ENCODE data around the gene STKLD1. TPM values are rescaled to one million over a fixed set of nuclear protein-coding genes. Genes with fewer than 3 reads are reported as not detected.

The STKLD1 gene
- total RNA-seq, 1 experiment from 2014 or later, result 0.17 TPM

DNA sequence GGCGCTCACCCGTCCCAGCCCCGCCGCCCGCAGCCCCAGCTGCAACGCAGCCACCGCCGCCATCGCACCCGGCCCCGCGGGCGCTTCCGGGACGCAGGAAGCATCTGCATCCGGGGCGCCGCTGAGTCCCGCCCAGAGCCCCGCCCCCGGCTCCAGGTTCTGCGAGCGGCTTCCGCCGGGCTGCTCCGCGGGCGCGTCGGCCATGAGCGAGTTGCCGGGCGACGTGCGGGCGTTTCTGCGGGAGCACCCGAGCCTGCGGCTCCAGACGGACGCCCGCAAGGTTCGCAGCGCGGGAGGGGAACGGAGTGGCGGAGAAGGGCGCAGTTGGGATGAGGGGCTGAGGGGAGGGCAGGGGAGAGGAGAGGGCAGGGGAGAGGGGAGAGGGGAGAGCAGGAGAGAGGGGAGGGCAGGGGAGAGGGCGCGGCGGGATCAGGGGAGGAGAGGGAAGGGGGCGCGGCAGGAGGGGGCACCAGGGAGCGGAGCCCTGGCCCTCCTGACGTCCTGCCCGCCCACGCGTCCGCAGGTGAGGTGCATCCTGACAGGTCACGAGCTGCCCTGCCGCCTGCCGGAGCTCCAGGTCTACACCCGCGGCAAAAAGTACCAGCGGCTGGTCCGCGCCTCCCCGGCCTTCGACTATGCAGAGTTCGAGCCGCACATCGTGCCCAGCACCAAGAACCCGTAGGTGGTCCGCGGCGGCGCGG lies 19.6 kb upstream of the STKLD1 start, which contains the start of the genes SURF1 and SURF2:
Gene SURF1, minus strand, starts transcription at position 97 of the 701 bp plus-strand sequence. Its CDS starts 34 bp downstream, at position 63.
Gene SURF2, plus strand, starts transcription at position 160 of the 701 bp plus-strand sequence. Its CDS starts 43 bp downstream, at position 203.
- in situ Hi-C loops (cut with HindIII; ENCODE audit: low pct_unique_long_range_greater_than_20kb, low sequenced_read_pairs), result no loop called here
- peak; percentile 41 for DNase-seq (ENCODE audit: low read depth)

DNA sequence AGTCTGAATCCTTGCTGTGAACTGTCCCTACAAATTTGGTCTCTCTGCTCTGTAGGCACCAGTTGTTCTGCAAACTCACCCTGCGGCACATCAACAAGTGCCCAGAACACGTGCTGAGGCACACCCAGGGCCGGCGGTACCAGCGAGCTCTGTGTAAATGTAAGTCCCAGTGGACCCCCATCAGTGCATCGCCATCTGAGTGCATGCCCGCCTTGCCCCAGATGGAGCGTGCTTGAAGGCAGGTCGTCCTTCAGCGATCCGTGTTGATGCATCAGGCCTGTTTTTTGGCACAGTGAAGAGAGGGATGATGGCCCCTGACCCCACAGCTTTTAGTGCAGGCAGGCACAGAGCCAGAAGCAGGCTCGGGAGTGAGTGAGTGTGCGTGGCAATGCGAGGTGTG lies 18.5 kb upstream of the STKLD1 start:
- in situ Hi-C loops (cut with HindIII; ENCODE audit: low pct_unique_long_range_greater_than_20kb, low sequenced_read_pairs), result no loop called here
- DNase-seq (ENCODE audit: low read depth), result no peak

DNA sequence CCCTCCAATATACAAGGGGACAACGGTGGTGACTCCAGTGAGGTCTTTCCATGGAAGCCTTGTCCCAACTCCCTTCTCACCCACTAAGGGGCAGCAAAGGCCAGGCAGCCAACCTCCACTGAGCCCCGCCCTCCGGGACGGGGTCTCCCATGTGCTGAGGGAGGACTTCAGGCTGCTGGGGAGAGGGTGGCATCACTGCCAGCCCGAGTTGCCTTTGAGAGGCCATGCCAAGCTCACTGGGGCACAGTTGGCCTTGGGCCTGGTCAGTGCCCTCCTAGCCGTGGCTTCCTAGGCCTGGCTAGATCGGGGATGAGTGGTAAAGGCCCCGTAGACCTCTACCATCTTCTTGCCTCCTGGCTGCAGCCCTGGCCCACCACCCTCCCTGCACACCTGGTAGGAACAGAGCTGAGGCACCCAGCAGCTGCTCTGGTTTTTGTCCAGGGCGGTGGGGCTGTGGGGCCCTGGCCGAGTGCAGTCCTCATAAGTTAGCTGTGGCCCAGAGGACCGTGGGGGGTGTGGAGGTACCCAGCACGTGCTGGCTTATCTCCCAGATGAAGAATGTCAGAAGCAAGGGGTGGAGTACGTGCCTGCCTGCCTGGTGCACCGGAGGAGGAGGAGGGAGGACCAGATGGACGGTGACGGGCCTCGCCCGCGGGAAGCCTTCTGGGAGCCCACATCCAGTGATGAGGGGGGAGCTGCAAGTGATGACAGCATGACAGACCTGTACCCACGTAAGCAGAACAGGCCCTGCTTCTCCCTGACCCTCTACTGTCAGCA lies 16.6 kb upstream of the STKLD1 start:
- in situ Hi-C loops (cut with HindIII; ENCODE audit: low pct_unique_long_range_greater_than_20kb, low sequenced_read_pairs), result no loop called here

GRCh38 chr9:133360400-133361393 lies 15.5 kb upstream of the STKLD1 start:
- in situ Hi-C loops (cut with HindIII; ENCODE audit: low pct_unique_long_range_greater_than_20kb, low sequenced_read_pairs), result no loop called here
- DNase-seq (ENCODE audit: low read depth), result no peak

More for the DNA sequence above, 16.6 kb upstream of the STKLD1 start:
- DNase-seq (ENCODE audit: low read depth), result no peak

- in situ Hi-C loops (cut with HindIII; ENCODE audit: low pct_unique_long_range_greater_than_20kb, low sequenced_read_pairs), result no loop called here
- no peak for DNase-seq (ENCODE audit: low read depth)
These were observed 14.6 kb upstream of the STKLD1 start for GRCh38 chr9:133361507-133362092.

GRCh38 chr9:133362359-133363044 lies 13.7 kb upstream of the STKLD1 start:
- in situ Hi-C loops (cut with HindIII; ENCODE audit: low pct_unique_long_range_greater_than_20kb, low sequenced_read_pairs), result no loop called here
- no peak for DNase-seq (ENCODE audit: low read depth)

DNA sequence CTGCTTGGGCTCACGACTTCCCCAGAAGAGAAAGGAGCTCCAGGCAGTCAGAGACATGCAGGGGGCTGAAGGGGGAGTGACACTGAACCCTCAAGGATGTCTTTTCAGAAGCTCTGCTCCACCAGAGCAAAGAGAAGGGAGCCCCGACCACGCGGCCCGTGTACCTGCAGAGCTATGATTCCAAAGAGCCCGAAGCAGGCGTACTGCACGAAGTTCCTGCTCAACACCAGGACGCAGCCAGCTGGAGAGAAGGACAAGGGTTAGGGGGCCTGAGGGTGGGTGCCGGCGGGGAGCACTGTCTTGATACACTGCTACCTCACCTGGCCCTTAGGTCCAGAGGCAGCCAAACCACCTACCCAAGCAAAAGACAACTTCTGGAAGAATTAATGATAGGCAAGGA lies 9.7 kb upstream of the STKLD1 start:
- in situ Hi-C loops (cut with HindIII; ENCODE audit: low pct_unique_long_range_greater_than_20kb, low sequenced_read_pairs), result no loop called here
- no peak for DNase-seq (ENCODE audit: low read depth)

GRCh38 chr9:133367221-133367620 lies 8.9 kb upstream of the STKLD1 start:
- in situ Hi-C loops (cut with HindIII; ENCODE audit: low pct_unique_long_range_greater_than_20kb, low sequenced_read_pairs), result no loop called here
- DNase-seq (ENCODE audit: low read depth), result no peak

DNA sequence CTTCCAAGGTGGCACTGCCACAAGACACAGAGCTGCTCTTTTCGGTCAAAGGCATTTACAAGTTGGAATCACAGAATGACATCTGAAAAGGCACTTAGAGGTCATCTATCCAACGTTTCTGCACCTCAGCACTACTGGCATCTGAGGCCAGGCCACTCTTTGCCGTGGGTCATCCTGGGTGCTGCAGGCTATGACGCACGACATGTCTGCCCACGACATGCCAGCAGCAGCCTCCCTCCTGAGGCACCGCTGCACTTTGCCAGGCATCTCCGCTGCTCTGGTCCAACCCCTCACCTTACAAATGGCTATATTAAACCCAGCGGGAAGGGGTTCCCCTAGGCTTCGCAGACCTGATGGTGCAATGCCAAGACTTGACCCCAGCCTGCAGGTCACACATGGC lies 8.4 kb upstream of the STKLD1 start:
- no peak for DNase-seq (ENCODE audit: low read depth)
- in situ Hi-C loops (cut with HindIII; ENCODE audit: low pct_unique_long_range_greater_than_20kb, low sequenced_read_pairs), result no loop called here

DNA sequence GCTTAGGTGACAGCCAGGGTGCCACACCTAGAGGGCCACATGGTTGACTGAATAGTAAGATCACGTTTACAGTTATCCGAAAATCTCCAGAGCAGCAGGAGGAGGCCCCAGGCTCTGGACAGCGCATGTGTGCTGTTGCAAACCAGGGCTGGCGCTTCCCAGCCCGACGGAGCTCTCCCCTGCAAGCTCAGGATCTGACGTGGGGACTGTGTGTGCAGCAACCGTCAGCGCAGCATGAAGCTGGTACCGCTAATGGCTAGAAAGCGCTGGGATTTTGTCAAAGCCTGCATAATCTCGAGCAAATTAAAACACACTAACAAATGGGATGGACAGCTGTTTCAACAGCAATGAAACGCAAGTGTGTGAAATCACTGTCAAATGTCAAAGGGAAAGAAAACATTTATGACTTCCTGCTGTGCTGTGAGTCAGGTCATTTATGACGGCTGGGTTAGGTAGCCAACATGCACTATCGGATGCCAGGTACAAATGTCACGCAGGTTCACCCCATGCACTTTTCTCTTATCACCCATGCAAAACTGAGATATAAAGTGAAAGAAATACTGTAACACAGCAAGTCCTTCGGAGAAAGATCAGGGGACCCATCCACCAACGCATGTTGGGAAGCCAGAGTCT lies 7.8 kb upstream of the STKLD1 start:
- in situ Hi-C loops (cut with HindIII; ENCODE audit: low pct_unique_long_range_greater_than_20kb, low sequenced_read_pairs), result no loop called here
- DNase-seq (ENCODE audit: low read depth), result no peak

DNA sequence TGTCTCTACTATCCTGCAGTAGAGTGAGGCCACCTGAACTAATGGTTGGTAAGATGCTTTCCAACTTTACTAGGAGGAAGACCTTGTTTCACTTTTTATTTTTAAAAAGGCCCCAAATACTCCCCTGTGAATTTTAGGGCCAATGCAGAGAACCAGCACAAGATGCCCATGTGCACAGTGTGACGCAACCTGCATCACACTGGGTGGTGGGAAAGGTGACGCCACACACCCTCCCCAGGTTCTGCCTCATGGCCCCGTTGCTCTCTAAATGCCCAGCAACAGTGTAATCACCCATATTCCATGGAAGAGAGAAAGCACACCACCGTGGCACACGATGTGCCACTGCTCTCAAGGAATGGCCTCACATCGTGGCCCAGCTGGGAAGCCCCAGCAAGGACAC lies 6.7 kb upstream of the STKLD1 start:
- no peak for DNase-seq (ENCODE audit: low read depth)
- in situ Hi-C loops (cut with HindIII; ENCODE audit: low pct_unique_long_range_greater_than_20kb, low sequenced_read_pairs), result no loop called here

DNA sequence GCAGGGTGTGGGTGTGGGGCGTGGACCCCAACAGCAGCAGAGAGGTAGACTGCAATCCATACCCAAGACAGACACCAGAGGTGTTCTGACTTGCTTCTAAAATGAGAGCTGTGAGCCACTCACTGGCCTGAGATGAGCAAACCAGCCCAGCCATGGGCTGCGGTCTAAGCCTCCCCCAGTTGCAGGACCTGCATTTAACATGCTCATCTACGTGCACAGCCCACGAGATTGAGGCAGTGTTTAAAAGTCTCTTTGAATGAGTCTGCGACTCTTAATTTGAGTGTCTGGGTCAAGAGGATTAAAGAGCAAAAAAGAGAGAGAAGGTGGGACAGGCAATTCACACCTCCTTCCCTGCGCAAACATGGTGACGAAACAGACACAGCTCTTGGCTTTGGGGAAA lies 6.2 kb upstream of the STKLD1 start:
- DNase-seq (ENCODE audit: low read depth), result no peak
- in situ Hi-C loops (cut with HindIII; ENCODE audit: low pct_unique_long_range_greater_than_20kb, low sequenced_read_pairs), result no loop called here

DNA sequence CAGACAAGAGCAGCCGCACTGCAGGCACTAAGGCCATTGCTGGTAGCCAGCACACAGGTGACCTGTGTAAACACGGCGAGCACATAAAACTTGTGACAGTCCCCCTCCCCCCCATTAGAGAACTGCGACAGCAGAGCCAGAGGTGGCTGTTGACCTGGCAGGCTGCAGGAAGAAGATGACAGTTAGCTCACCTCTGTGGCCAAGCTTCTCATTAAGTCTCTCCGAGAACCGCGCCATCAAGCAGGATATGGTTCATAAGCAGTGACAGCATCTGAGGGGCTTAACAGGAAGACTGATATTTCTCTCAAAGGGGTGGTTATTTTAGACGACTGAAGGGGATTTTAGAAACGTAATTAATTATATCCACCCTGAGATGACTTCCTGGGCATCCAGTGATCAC lies 5.5 kb upstream of the STKLD1 start:
- in situ Hi-C loops (cut with HindIII; ENCODE audit: low pct_unique_long_range_greater_than_20kb, low sequenced_read_pairs), result no loop called here
- no peak for DNase-seq (ENCODE audit: low read depth)

DNA sequence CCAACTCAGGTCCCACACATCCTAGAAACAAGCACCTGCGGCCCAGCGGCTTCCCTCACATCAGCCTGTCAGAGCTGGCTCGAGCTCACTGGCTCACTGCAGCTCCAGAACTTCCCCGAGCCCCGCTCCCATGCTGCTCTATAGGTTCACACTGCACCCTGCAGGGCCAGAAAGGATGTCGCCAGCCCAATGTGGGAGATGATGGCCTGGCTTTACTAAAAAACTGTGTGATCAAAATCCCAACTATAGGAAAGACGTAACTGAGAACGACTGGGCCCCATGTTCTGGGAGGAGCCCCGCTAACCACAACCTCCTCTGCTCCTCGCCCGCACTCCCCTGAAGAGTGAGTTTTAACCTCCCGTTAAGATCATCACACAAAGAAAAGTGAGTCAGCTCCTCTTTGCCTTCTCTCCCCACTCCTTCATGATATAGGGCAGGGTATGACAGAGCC lies 4.9 kb upstream of the STKLD1 start:
- no peak for DNase-seq (ENCODE audit: low read depth)
- in situ Hi-C loops (cut with HindIII; ENCODE audit: low pct_unique_long_range_greater_than_20kb, low sequenced_read_pairs), result no loop called here

DNA sequence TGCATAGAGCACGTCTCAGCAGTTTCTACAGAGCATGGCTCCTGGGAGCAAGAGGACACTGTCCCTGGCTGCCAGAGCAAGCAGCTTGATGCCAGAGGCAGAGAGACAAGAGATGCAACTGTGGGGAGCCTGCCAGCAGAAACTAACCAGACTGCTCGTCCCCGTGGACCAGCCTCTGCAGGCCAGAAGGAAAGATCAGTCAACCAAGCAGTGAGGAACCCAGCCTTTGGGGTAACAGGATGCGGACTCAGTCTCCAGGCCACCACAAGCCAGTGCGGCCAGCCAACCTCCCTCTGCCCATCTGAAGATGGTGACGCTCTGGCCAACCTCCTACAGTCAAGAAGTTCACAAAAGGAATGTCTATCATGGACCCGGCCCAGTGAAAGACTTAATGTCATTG lies 4.0 kb upstream of the STKLD1 start:
- in situ Hi-C loops (cut with HindIII; ENCODE audit: low pct_unique_long_range_greater_than_20kb, low sequenced_read_pairs), result no loop called here
- DNase-seq (ENCODE audit: low read depth), result no peak

DNA sequence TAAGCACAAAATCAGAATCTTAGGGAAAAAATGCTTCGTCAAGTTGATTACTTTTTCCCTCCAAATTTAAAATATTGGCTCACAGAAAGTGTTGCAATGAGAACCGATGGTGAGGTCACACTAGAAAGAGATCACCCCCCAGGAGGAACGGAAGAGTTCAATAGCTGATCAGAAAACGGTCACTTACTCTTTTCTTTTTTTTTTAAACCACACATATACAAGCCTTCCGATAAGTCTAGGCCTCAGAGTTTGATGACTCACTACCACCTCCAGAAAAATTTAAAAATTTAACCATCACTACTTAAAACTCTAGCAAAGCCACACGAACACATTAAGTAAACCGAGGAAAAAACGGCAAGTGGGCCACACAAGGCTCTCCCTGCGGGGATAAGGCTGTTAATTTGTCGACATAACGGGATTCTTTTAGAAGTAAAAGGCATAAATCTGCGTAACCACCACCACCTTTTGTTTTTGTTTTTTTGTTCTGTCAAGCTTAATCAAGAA lies 1.5 kb upstream of the STKLD1 start:
- no peak for DNase-seq (ENCODE audit: low read depth)
- in situ Hi-C loops (cut with HindIII; ENCODE audit: low pct_unique_long_range_greater_than_20kb, low sequenced_read_pairs), result loop anchor here (5.0 kb wide), 1 partner anchor 93 kb away; no protein-coding TSS in a partner anchor

Data from Caki2 (cell line).